NOMO-1 treated with dmso at 0.1 percent for 144 hours (cell line): ENCODE data around the gene NUBP1.
"Not testable (repeated sequence)": the region's sequence is repeated elsewhere in the genome, so short reads cannot be mapped to it uniquely, and the experiment has no call there.

Experiments
- DNase-seq: peaks from one replicate; lab custom pipeline; 2025; ENCODE audit not compliant: unreplicated experiment; lab: John Stamatoyannopoulos, UW

Gene NUBP1

GRCh38 chr16:10751291-10751697, 7.7 kb downstream of the NUBP1 start:
- DNase-seq: no peak

- peak; percentile 92 for DNase-seq
Measured at GRCh38 chr16:10752843-10753523, 9.3 kb downstream of the NUBP1 start.

GRCh38 chr16:10753670-10754069, 10.0 kb downstream of the NUBP1 start:
- DNase-seq: no peak

- no peak for DNase-seq
Measured at GRCh38 chr16:10754941-10755340, 11.3 kb downstream of the NUBP1 start.

GRCh38 chr16:10756574-10756973, 12.9 kb downstream of the NUBP1 start:
- DNase-seq: no peak

- DNase-seq: no peak
Measured at GRCh38 chr16:10760858-10761257, 17.2 kb downstream of the NUBP1 start.

GRCh38 chr16:10761373-10761772, 17.7 kb downstream of the NUBP1 start:
- no peak for DNase-seq

GRCh38 chr16:10762336-10763016, 18.8 kb downstream of the NUBP1 start:
- no peak for DNase-seq

GRCh38 chr16:10763456-10763855, 19.8 kb downstream of the NUBP1 start:
- peak; percentile 86 for DNase-seq

GRCh38 chr16:10765772-10766171, 22.1 kb downstream of the NUBP1 start:
- no peak for DNase-seq

GRCh38 chr16:10767127-10767526, 23.5 kb downstream of the NUBP1 start:
- no peak for DNase-seq

- DNase-seq: no peak
Measured at GRCh38 chr16:10769381-10769780, 25.7 kb downstream of the NUBP1 start.

- peak; percentile 91 for DNase-seq
Measured at GRCh38 chr16:10770907-10771306, 27.3 kb downstream of the NUBP1 start.

- no peak for DNase-seq
Measured at GRCh38 chr16:10776280-10776679, 32.6 kb downstream of the NUBP1 start.

- DNase-seq: not testable (repeated sequence)
Measured at GRCh38 chr16:10776923-10777322, 33.3 kb downstream of the NUBP1 start.

- no peak for DNase-seq
Measured at GRCh38 chr16:10777356-10777755, 33.7 kb downstream of the NUBP1 start.

GRCh38 chr16:10779908-10780307, 36.3 kb downstream of the NUBP1 start:
- not testable (repeated sequence) for DNase-seq

- no peak for DNase-seq
Measured at GRCh38 chr16:10780628-10781027, 37.0 kb downstream of the NUBP1 start.

GRCh38 chr16:10782628-10783027, 39.0 kb downstream of the NUBP1 start:
- no peak for DNase-seq

GRCh38 chr16:10787304-10787703, 43.7 kb downstream of the NUBP1 start:
- DNase-seq: no peak

- not testable (repeated sequence) for DNase-seq
Measured at GRCh38 chr16:10788630-10789029, 45.0 kb downstream of the NUBP1 start.

- no peak for DNase-seq
Measured at GRCh38 chr16:10791048-10791447, 47.4 kb downstream of the NUBP1 start.

- DNase-seq: no peak
Measured at GRCh38 chr16:10799736-10800135, 56.1 kb downstream of the NUBP1 start.
